HG02588 (cell line): ENCODE results near the gene CCDC85A.

Source experiments
- ATAC-seq: cut with Tn5 transposase; IDR thresholded peaks from one replicate; pipeline ENCODE4 v1.9.1; 2021; ENCODE audit warnings: mild to moderate bottlenecking, moderate library complexity; ENCODE audit not compliant: unreplicated experiment

The CCDC85A gene

DNA sequence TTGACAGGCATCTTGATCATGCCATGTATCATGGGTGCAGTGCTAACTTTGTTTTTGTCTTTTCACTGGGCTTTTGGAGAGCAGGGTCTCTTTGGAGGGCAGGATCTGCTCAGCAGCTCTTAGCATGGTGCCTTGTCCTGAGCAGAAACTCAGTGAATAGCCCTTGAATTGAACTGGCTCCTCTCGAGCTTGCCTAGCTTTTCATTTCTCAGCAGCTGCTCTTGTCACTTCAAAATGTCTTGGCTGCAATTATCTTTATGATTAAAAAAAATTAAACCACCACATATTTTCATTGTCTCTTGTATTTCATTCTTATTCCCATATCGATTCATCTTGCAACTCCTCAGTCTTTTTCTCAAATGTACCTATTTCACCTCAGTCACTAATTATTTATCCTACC lies 50.5 kb downstream of the CCDC85A start:
- no peak for ATAC-seq

DNA sequence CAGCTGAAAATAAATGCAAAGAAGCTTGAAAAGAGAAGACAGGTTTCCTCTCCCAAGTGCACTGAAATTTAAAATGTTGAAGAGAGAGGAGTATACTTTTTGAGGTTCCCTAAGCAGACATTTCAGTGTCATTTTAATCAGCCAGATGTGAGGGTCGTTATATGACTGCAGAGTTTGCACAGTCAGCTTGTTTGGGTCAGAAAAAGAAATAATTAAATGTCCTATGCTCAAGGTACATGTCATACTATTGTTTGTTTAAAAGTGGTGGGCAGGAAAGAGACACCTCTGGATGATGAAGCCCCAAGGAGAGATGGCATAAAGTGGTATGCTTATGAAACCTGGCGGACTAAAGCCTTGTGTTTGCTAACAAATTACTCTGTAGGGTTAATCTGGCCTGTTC lies 55.2 kb downstream of the CCDC85A start:
- ATAC-seq, result no peak

DNA sequence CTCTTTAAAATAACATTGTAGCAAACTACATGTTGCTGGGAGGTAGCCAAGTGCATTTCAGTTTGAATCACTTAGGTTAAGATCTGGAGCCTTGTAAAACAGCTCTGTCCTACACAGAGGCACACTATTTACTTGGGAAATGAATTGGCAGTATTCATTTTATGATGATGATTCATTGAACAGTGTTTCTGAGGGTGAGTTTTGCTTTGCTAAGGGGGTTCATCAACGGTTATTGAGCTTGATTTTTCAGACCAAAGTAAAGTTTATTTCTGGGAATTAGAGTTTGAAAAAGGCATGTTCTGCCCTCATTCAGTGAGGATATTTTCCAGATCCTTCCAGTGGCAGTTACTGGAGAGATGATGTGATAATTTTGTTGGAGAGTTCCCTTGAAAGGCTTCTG lies 55.6 kb downstream of the CCDC85A start:
- no peak for ATAC-seq

DNA sequence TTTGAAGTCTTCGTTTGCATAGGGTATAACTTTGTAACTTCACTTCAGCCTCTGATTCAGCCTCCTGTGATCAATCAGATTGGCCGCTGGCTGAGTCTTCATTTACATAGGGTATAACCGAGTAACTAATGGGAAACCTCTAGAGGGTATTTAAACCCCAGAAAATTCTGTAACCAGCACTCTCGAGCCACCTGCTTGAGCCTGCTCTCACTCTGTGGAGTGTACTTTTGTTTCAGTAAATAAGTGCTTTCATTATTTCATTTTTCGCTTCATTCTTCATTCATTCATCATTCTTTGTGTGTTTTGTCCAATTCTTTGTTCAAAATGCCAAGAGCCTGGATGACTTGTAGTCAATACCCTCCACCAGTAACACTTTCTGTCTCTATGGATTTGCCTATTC lies 56.4 kb downstream of the CCDC85A start:
- no peak for ATAC-seq

DNA sequence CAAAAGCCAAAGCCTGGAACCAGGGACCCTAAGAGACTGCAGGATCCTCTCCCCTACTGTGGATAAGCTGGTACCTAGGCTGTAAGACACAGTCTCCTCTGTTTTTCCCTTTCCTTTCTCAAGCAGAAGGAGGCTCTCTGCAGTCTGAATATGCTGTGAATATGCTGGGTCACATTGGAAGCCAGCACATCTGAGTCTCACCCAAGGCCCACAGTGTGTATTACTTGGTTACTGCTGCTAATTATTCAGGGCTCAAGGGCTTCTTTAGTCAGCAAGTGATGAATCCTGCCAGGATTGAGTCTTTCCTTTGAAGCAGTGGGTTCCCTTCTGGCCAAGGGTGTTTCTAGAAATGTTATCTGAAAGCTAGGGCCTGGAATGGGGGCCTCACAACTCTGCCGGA lies 60.7 kb downstream of the CCDC85A start:
- ATAC-seq, result no peak

DNA sequence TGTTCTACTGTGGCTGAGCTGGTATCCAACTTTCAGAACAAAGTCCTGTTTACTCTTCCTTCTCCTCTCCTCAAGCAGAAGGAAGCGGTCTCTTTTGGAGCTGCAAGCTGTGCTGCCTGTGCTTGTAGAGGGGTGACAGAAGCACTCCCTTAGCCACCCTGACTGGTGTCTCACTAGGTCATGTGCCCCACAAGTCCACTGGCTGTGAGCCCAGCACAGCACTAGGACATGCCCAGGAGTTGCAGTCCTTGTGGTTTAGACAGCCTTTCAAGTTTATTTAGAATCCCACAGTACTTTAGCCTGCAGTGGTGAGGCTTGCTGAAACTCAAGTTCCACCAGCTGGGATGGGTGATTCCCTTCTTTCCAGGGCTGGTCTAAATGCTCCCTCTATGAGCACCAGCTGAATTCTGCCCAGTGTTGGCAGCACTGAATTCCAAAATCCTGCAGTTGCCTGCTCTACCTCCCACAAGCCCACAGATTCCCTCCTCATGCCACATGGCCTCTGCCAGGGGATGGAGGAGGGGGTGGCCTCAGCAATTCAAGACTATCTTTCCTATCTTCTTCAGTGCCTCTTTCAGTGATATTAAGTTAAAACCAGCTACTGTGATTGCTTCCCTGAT lies 61.2 kb downstream of the CCDC85A start:
- no peak for ATAC-seq

DNA sequence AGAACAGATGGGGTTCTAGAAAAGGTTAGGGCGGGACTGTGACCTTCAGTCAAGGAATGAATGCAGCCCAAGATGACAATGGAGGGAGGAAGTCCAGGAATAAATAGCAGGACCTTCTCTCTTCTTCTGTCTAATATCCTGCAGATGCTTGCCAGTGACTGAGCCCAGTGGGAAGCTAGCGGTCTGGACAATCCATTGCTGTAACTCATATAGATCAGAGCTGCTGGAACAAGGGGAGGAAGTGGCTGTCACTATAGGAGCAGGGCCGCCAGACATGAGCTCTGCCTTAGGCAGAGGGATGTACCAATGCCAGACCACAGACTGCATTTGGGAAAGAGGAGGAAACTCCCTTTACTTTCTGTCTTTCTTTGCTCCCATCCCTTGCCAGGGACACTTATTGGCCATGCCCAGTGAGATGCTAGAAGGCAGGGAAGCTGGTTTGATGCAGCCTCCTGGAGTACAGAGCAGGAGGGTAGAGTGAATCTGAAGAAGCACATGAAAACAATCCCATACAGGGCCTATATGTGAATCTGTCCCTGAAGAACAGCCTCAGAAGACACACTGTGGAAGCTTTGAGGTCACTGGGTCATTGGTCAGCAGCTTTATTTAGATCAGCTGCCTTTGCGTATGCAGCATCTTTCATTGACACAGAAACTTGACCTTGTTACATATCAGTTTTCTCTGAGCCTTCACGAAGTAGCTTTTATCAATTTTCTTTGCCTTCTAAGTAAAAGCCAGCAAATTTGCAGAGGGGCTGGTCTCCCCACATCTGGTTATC lies 65.4 kb downstream of the CCDC85A start:
- no peak for ATAC-seq

DNA sequence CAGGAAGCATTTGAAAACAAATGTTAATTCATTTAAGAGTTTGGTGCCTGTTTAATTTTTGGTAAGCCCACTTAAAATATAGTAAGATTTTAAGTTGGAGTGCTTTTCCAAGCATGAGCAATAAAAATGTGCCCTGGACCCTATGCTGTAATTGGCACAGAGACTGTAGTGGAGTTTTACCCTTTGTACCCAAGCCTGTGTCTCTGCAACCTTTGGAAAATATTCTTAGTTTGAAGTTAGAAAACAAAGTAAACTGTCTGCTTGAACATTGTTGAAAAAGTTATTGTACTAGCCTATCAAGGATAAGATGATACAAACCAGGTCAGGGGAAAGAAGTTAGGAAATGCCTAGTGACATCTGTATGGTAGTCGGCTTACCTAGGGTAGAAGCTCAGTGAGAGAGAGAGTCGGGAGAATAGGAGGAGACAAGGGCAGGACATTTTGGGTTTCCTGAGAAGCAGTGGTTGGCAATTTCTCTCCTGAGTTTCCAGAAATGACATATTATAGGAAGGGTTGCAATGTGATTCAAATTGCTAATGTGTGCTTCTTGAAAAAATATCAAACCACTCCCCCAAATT lies 66.5 kb downstream of the CCDC85A start:
- no peak for ATAC-seq

DNA sequence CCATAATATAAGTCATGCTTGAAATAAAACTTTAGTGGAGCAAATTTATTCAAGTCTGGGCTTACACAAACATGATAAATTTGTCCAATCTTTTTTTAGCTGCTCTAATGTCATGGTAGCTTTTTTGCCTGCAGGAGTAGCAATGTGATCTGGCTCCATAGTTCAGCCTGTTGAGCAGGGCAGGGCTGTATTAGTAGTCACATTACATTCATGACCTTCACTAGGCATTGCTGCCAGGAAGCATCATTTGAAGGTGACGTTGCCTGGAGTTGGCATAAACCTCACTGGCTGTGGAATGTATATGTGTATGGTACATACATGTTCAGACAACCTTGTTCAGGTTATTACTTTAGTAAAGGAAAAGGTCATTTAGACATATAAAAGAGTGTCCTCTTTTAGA lies 76.6 kb downstream of the CCDC85A start:
- ATAC-seq, result no peak

DNA sequence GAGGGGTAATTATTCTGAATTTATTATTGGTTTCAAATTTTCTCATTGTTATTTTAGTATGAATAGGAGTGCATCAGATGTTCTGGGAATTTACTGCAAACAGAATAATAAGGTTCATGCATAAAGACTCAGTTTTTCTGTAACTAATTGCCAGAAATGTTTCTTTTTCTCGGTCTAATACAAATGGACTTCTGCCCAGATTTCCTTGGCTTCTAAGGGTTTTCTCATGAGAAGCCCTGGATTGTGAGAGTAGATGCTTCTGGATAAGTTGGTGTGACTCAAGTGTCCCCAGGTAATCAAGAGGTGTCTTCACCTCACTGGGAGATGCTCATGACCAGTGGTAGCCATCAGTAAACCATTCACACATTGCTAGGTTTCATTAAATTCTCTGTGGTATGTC lies 78.5 kb downstream of the CCDC85A start:
- ATAC-seq, result no peak

DNA sequence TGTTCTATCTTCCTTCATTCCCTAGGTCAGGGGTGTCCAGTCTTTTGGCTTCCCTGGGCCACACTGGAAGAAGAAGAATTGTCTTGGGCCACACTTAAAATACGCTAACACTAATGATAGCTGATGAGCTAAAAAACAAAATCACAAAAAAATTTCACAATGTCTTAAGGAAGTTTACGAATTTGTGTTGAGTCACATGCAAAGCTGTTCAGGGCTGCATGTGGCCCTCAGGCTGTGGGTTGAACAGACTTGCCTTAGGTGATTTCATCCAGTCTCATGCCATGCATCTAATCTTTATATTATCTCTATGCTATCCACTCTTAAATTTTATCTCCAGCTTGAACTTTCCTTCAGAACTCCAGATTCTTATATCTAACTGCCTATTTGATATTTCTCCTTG lies 80.1 kb downstream of the CCDC85A start:
- ATAC-seq, result no peak

DNA sequence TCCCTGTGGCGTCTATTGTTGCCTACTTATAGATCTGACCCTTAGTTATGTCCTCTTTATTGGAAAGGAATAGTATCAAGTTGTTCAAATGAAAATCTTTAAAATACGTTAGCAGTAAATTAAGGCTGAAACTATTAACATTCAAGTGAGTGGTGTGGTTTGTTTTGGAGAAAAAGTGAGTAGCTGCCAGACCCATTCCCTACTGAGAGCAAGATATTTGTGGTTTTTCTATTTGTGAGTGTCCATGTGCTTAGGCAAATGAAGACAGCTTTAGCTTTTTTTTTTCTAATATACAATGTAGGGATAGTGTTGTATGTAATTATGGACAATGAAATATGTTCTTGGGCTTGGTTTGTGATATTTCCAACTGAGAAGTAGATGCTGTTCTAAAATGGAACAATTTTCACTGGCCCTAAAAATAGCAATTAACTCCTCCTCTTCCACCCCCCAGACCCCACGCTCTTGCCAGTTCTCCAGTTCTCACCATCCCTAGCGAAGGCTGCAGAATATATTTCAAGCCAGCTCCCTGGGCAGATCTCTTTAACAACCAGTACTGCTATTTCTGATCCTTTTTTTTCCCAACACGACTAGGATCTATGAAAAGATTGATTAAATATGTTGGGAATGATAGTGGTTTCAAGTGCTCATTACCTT lies 83.1 kb downstream of the CCDC85A start:
- no peak for ATAC-seq

DNA sequence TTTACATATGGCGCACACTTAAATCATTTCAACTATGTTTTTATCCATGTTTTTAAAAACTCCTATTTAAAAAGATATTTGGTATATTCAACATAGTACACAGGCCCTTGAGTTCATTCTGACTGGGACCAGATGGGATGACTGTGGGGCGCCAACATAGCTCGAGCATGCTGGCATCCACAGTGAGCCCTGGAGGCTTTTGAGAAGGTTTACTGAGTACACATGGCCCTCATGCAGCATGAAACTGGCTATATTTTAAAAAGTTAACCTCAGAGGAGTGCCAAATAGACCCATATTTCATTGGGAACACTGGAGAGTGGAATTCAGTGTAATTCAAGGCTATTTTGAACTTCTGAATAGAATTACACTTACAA lies 83.6 kb downstream of the CCDC85A start:
- ATAC-seq, result no peak

DNA sequence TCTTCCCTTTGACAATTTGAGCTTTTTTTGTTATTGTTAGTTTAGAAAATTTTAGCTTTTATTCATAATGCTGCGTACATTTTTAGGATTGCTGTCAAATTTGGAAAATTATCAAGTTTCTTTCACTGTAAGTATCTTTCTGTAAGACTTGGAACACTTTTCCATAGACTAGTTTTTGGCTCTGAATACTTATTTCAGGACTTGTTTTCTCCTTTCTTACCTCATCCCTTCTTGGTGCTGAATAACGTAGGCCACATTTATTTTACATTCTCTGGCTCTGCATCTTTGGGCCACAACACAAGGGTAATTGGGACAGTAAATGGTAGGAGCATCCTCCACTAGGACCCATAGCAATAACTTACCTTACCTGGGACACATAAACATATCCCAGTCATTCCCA lies 85.1 kb downstream of the CCDC85A start:
- ATAC-seq, result no peak

DNA sequence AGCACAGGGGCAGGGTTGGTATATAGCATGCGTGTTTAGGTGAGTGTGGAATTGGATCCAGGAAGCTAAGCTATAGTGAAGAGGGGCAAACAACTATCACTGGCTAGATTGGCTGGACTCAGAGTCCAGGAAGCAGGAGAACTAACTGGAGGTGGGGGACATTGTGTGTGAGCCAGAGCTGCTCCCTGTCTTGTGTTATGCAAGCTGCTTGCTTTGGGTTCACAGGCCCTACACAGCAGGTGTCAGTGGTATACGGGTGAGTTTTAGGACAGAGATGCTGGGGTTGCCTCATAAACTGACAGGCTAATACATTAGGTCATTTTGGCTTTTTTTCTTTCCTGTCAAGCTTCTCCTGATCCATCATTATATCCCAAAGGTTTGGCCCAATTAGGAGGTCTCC lies 87.5 kb downstream of the CCDC85A start:
- no peak for ATAC-seq

DNA sequence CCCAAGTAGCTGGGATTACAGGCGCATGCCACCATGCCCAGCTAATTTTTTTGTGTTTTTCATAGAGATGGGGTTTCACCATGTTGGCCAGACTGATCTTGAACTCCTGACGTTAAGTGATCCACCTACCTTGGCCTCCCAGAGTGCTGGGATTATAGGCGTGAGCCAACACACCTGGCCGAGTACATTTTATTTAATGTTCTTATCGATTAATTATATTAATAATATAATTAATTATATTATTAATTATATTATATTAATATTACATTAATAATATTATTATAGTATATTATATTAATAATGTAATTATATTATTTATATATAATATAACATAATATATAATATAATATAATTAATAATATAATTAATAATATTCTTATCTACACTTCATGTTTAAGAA lies 101.4 kb downstream of the CCDC85A start:
- ATAC-seq, result no peak

DNA sequence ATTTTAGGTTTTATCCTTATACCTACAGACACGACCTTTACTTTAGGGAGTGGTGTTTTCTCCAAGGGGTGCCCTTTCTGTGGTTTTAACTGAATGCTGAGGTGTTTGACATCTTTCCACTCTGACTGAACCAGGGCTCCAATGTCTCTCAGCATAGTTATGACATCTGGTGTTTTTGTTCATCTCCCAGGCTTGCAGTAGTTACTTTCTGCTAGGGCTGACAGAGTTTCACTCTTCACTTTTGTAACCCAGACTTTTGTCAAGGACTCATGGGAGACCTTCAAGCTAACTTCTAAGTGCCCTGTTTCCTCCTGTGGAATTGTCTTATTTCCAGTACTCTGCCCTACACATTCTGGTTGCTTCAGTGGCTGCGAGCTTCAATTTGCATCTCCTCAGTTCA lies 103.1 kb downstream of the CCDC85A start:
- ATAC-seq, result no peak

DNA sequence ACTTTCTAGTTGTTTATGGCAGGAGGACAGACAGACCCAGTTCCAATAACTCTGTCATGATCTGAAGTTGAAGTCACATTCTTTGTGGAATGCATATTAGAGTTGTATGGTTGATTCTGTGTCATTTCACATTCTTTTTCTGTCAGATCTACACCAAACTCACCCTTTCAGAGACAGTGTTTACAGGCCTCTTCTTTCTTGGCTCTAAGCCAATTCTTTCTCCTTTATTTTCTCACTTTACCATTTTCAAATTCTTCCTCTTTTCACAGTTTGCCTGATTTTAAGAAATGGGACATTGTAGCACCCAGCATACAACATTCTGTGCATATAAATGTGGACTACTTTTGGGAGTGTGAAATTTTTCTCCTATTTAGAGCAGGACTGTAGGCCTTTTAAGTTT lies 103.7 kb downstream of the CCDC85A start:
- ATAC-seq, result no peak

DNA sequence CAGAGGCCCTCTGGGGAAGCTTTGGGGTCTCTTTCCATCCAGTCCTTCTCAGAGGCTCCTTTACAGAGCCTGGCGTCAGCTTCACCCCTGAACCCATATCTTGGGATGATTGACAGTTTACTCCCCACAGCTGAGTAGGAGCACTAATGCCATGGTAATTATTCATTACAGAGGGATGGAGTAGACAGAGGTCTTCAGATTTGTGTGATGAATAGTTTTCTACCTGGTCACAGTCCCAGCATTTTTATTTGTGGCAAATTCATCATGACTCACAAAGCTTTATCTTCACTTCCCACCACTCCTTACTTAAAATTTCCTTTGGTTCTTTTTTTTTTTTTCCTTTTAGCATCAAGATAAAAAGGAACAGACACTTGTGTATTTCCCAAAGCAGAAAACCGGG lies 104.2 kb downstream of the CCDC85A start:
- no peak for ATAC-seq

DNA sequence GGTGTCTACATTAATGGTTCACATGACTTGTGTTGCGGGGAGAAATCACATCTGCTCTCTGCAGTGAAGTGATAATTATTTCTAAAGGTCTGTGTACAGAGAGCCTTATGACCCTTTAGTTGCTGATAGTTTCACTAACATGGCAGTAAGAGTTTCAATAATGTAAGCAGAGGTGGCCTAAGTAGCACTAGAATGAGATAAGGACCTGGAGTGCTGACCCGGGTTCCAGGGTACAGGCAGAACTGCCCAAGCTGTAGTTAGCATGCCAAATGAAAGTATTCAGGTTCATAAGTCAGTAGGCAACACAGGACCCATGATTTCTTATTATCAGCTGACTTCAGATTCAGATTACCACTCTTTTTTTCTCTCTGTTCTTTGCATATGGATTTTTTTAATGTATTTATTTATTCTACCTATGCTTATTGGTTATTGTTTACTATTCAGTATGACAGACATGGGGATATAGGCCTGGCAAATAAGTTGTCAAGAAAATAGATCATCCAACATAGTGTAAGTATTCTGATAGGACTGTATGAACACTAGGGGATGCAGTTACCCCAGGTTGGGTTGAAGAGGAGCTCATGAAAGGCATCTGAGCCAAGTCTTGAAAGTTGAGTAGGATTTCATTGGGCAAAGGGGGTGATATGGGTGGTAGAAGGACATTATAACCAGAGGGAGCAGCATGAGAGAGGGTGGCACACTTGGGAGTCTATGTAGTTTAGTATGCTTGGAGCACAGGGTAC lies 105.2 kb downstream of the CCDC85A start:
- ATAC-seq, result no peak

DNA sequence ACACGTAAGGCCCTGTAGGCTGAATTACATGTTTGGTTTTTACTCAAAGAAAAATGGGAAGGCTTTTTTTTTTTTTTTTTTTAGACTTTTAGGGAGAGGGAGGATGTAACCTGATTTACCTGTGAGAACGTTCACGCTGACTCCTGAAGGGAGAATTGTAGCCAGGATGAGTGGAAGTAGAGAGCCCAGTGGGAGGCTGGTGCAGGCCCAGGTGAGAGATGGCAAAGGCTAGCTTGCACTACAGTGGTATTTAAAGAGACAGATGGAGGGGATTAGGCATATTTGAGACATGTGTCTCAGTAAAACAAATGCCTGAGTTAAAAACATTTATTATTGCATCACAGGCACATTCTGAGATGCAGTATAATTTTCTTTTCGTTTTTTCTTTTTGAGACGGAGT lies 107.9 kb downstream of the CCDC85A start:
- no peak for ATAC-seq
